ENCODE measurements around the gene C1QTNF5. TPM values are rescaled to one million over a fixed set of nuclear protein-coding genes. Genes with fewer than 3 reads are reported as not detected.
A peak's percentile ranks its signal among the peaks of the same experiment; 100 is the strongest.

C1QTNF5 gene
- total RNA-seq, 6 experiments from 2014 or later = 8.2 to 16.1 (median 15.1) TPM

- no peak for TF ChIP-seq CTCF (IDR thresholded peaks at IDR 0.05)
- H3K27ac Mint-ChIP-seq = no peak overlapping the region
- H3K36me3 Mint-ChIP-seq (ENCODE audit: low read depth) = no peaks in the 10 kb centered on the region; the same call in 1 of the 2 replicates
- peaks cover 10% of the 10 kb centered on the region for H3K27me3 Mint-ChIP-seq (ENCODE audit: insufficient read depth)
- H3K4me1 Mint-ChIP-seq (ENCODE audit: low read depth) = peaks cover 36% of the 10 kb centered on the region
- DNase-seq = no peak
- H3K4me3 Mint-ChIP-seq = peak overlapping the region; percentile 52; the same call in 1 of the 2 replicates
- H3K9me3 Mint-ChIP-seq = no peaks in the 10 kb centered on the region
Observed at GRCh38 chr11:119361941-119362725, 21.4 kb upstream of the C1QTNF5 start.

GRCh38 chr11:119361056-119361787 lies 20.5 kb upstream of the C1QTNF5 start:
- Mint-ChIP-seq H3K4me3 (peak overlapping the region; percentile 30), H3K27me3 (ENCODE audit: insufficient read depth) (peaks cover 7% of the 10 kb centered on the region), H3K27ac (peak overlapping the region; percentile 79), H3K9me3 (no peaks in the 10 kb centered on the region), H3K4me1 (ENCODE audit: low read depth) (peaks cover 42% of the 10 kb centered on the region), H3K36me3 (ENCODE audit: low read depth) (no peaks in the 10 kb centered on the region; the same call in 1 of the 2 replicates)
- peak; percentile 78 for DNase-seq
- TF ChIP-seq CTCF (IDR thresholded peaks at IDR 0.05) = no peak

- no peaks in the 10 kb centered on the region for H3K9me3 Mint-ChIP-seq
- peaks cover 6% of the 10 kb centered on the region for H3K27me3 Mint-ChIP-seq (ENCODE audit: insufficient read depth)
- no peak overlapping the region for H3K4me3 Mint-ChIP-seq
- no peaks in the 10 kb centered on the region; the same call in 1 of the 2 replicates for H3K36me3 Mint-ChIP-seq (ENCODE audit: low read depth)
- TF ChIP-seq CTCF (IDR thresholded peaks at IDR 0.05) = no peak
- no peak for DNase-seq
- H3K27ac Mint-ChIP-seq = no peak overlapping the region
- H3K4me1 Mint-ChIP-seq (ENCODE audit: low read depth) = peaks cover 37% of the 10 kb centered on the region
Observed at GRCh38 chr11:119359365-119360214, 18.9 kb upstream of the C1QTNF5 start.

- H3K4me1 Mint-ChIP-seq (ENCODE audit: low read depth) = peaks cover 26% of the 10 kb centered on the region
- peaks cover 2% of the 10 kb centered on the region for H3K27me3 Mint-ChIP-seq (ENCODE audit: insufficient read depth)
- no peaks in the 10 kb centered on the region for H3K36me3 Mint-ChIP-seq (ENCODE audit: low read depth)
- DNase-seq = no peak
- no peak for TF ChIP-seq CTCF (IDR thresholded peaks at IDR 0.05)
- no peak overlapping the region for H3K27ac Mint-ChIP-seq
- peak overlapping the region; percentile 31; the same call in 1 of the 2 replicates for H3K4me3 Mint-ChIP-seq
- no peaks in the 10 kb centered on the region for H3K9me3 Mint-ChIP-seq
Observed at GRCh38 chr11:119357074-119357473, 16.4 kb upstream of the C1QTNF5 start.

- Mint-ChIP-seq H3K4me1 (ENCODE audit: low read depth) (peaks cover 20% of the 10 kb centered on the region), H3K9me3 (no peaks in the 10 kb centered on the region), H3K4me3 (peak overlapping the region; percentile 91), H3K27ac (peak overlapping the region; percentile 54), H3K36me3 (ENCODE audit: low read depth) (no peaks in the 10 kb centered on the region), H3K27me3 (ENCODE audit: insufficient read depth) (peaks cover 7% of the 10 kb centered on the region)
- TF ChIP-seq CTCF (IDR thresholded peaks at IDR 0.05) = peak; percentile 96
- peak; percentile 65 for DNase-seq
Observed at GRCh38 chr11:119356349-119357031, 15.8 kb upstream of the C1QTNF5 start.
